K562 (cell line): ENCODE data around the gene COL13A1. TPM values are rescaled to one million over a fixed set of nuclear protein-coding genes. Genes with fewer than 3 reads are reported as not detected.

Experiments
- ATF7 ChIP-seq: fragments of 450-650 bp; IDR thresholded peaks from 2 replicates; pipeline ENCODE4 v1.7.1; 2014; ENCODE audit warnings: mild to moderate bottlenecking, moderate library complexity
- BACH1 ChIP-seq: fragments of 200-800 bp; sonication (Bioruptor generic); IDR thresholded peaks from 2 replicates; pipeline ENCODE4 v1.6.1; 2016; ENCODE audit warnings: missing genetic modification characterization, missing compliant biosample characterization
- CCNT2 ChIP-seq: IDR thresholded peaks from 2 replicates; pipeline ENCODE4 v1.6.1; 2011; ENCODE audit warnings: borderline replicate concordance, low read depth, mild to moderate bottlenecking, moderate library complexity, mixed read lengths, low read length; ENCODE audit not compliant: insufficient read length; ENCODE audit errors: extremely low read depth
- CEBPB ChIP-seq: fragments of 450-650 bp; IDR thresholded peaks from 2 replicates; pipeline ENCODE4 v1.6.1; 2016; ENCODE audit warnings: missing genetic modification characterization, missing compliant biosample characterization
- CEBPG ChIP-seq, 3 experiments: fragments of 200-800 bp in 1 of 3; sonication (Bioruptor generic) in 1 of 3; sonication (generic) in 1 of 3; formaldehyde crosslinking in 1 of 3; IDR thresholded peaks in 2 of 3; conservative IDR thresholded peaks in 1 of 3; 2 replicates each; pipeline versions ENCODE4 v1.6.1 to v1.8.0; 2016 to 2022; ENCODE audit warnings: missing compliant biosample characterization in 2 of 3, missing genetic modification characterization in 2 of 3, mild to moderate bottlenecking in 1 of 3, missing genetic modification reagents in 1 of 3
- NR2C2 ChIP-seq, 2 experiments: fragments of 200-800 bp in 1 of 2; sonication (Bioruptor generic) in 1 of 2; sonication (generic) in 1 of 2; formaldehyde crosslinking in 1 of 2; IDR thresholded peaks; 2 replicates each; pipeline versions ENCODE4 v1.6.1 to v1.8.0; 2016 to 2022; ENCODE audit warnings: mild to moderate bottlenecking in 1 of 2, missing compliant biosample characterization in 1 of 2, missing genetic modification characterization in 1 of 2, missing genetic modification reagents in 1 of 2
- SMARCA5 ChIP-seq: fragments of 450-650 bp; IDR thresholded peaks from 2 replicates; pipeline ENCODE4 v1.6.1; 2016
- TSHZ1 ChIP-seq: fragments of 250-450 bp; sonication (Bioruptor Pico); IDR thresholded peaks from 2 replicates; pipeline ENCODE4 v1.4.0; 2020; ENCODE audit warnings: mild to moderate bottlenecking, moderate library complexity
- ZBTB11 ChIP-seq, 3 experiments: fragments of 200-800 bp in 1 of 3; fragments of 250-450 bp in 1 of 3; fragments of 450-650 bp in 1 of 3; sonication (Bioruptor Pico) in 1 of 3; sonication (Bioruptor generic) in 1 of 3; formaldehyde crosslinking in 1 of 3; IDR thresholded peaks; 2 replicates each; pipeline versions ENCODE4 v1.6.1 to v1.8.0; 2016 to 2022; ENCODE audit warnings: mild to moderate bottlenecking in 2 of 3, missing genetic modification characterization in 2 of 3, missing compliant biosample characterization in 1 of 3, moderate library complexity in 1 of 3
- ZKSCAN8 ChIP-seq: fragments of 200-800 bp; sonication (Bioruptor generic); IDR thresholded peaks from 2 replicates; pipeline ENCODE4 v1.6.1; 2016; ENCODE audit warnings: missing genetic modification characterization, missing compliant biosample characterization
- polyA plus RNA-seq, 8 experiments: library from polyadenylated mRNA; depleted of rRNA in 4 of 8; stranded (reverse) in 5 of 8; unstranded in 3 of 8; fragments of >200 nt; fragmentation: Nextera tagmentation in 2 of 8; fragmentation: Illumina TruSeq in 1 of 8; extraction: Ambion mirVana in 2 of 8; extraction: Trizol in 1 of 8; gene quantifications; 2 replicates each; pipeline versions ENCODE4 v1.2.1 to v1.2.3, GENCODE V29; 2011 to 2014; ENCODE audit warnings: inconsistent platforms in 1 of 8, missing spikeins in 1 of 8
- total RNA-seq, 7 experiments: library from RNA; depleted of rRNA in 6 of 7; stranded (reverse); fragments of >200 nt in 6 of 7; fragmentation: Illumina TruSeq in 2 of 7; extraction: Trizol in 2 of 7; gene quantifications; 2 replicates each; pipeline versions ENCODE4 v1.2.1 to v1.2.3, GENCODE V29; 2011 to 2021; ENCODE audit warnings: low replicate concordance in 1 of 7
- TF ChIP-seq, protein P1 (sequence below): fragments of 450-650 bp; formaldehyde crosslinking; IDR thresholded peaks from 2 replicates; pipeline ENCODE4 v1.4.0; 2022; ENCODE audit warnings: missing genetic modification characterization
- TF ChIP-seq, protein P2 (sequence below), 2 experiments: fragments of 450-650 bp; IDR thresholded peaks; 2 replicates each; pipeline ENCODE4 v1.6.1; 2018; ENCODE audit warnings: mild to moderate bottlenecking in 2 of 2, low read depth in 1 of 2; ENCODE audit not compliant: partially characterized antibody in 2 of 2

The COL13A1 gene
- total and polyA plus RNA-seq, 9 of the 15 experiments (the other 6 are each of a cell fraction or from before 2014, with no cell fraction given), result not detected

- TF ChIP-seq CEBPB (tag) (peak; percentile 60), CCNT2 (peak; percentile 28), CEBPG (CRISPR knock-in tag; IDR thresholded peaks at IDR 0.05) (no peak), CEBPG (tag; conservative IDR thresholded peaks at IDR 0.05 in 1 of 2, IDR thresholded peaks at IDR 0.05 in 1 of 2) (0 out of 4 replicates have a peak, but pooled peaks of 1 of the 2 experiments have one; percentile 32), ATF7 (peak; percentile 40; the same call in 1 of the 2 replicates), ZBTB11 (CRISPR knock-in tag; IDR thresholded peaks at IDR 0.05) (0 out of 6 replicates have a peak, but pooled peaks of 1 of the 3 experiments have one; percentile 27), SMARCA5 (no peak), TSHZ1 (CRISPR knock-in tag) (no peak), ZKSCAN8 (CRISPR knock-in tag) (no peak), BACH1 (tag) (no peak), NR2C2 (CRISPR knock-in tag; IDR thresholded peaks at IDR 0.05) (no peak), NR2C2 (tag; IDR thresholded peaks at IDR 0.05) (peak; percentile 88)
- TF ChIP-seq, protein P1, sequence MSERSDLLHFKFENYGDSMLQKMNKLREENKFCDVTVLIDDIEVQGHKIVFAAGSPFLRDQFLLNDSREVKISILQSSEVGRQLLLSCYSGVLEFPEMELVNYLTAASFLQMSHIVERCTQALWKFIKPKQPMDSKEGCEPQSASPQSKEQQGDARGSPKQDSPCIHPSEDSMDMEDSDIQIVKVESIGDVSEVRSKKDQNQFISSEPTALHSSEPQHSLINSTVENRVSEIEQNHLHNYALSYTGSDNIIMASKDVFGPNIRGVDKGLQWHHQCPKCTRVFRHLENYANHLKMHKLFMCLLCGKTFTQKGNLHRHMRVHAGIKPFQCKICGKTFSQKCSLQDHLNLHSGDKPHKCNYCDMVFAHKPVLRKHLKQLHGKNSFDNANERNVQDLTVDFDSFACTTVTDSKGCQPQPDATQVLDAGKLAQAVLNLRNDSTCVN (CRISPR knock-in tag), result no peak
- TF ChIP-seq, protein P2, sequence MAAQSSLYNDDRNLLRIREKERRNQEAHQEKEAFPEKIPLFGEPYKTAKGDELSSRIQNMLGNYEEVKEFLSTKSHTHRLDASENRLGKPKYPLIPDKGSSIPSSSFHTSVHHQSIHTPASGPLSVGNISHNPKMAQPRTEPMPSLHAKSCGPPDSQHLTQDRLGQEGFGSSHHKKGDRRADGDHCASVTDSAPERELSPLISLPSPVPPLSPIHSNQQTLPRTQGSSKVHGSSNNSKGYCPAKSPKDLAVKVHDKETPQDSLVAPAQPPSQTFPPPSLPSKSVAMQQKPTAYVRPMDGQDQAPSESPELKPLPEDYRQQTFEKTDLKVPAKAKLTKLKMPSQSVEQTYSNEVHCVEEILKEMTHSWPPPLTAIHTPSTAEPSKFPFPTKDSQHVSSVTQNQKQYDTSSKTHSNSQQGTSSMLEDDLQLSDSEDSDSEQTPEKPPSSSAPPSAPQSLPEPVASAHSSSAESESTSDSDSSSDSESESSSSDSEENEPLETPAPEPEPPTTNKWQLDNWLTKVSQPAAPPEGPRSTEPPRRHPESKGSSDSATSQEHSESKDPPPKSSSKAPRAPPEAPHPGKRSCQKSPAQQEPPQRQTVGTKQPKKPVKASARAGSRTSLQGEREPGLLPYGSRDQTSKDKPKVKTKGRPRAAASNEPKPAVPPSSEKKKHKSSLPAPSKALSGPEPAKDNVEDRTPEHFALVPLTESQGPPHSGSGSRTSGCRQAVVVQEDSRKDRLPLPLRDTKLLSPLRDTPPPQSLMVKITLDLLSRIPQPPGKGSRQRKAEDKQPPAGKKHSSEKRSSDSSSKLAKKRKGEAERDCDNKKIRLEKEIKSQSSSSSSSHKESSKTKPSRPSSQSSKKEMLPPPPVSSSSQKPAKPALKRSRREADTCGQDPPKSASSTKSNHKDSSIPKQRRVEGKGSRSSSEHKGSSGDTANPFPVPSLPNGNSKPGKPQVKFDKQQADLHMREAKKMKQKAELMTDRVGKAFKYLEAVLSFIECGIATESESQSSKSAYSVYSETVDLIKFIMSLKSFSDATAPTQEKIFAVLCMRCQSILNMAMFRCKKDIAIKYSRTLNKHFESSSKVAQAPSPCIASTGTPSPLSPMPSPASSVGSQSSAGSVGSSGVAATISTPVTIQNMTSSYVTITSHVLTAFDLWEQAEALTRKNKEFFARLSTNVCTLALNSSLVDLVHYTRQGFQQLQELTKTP (IDR thresholded peaks at IDR 0.05; ENCODE audit: low read depth in 1 of 2, partially characterized antibody in 2 of 2), result no peak
- TF ChIP-seq, all 486 proteins: peak for 39
These were observed 55.0 kb downstream of the COL13A1 start (continued) for GRCh38 chr10:69856601-69857166.
